Esophagus muscularis mucosa (tissue), 4 donors: ENCODE measurements around the gene ADORA1.

Source experiments
- EP300 ChIP-seq: sonication (generic); formaldehyde crosslinking; IDR thresholded peaks from one replicate; pipeline ENCODE4 v1.6.1; 2017; ENCODE audit warnings: antibody characterized with exemption
- POLR2A ChIP-seq: fragments of 450-650 bp; IDR thresholded peaks from one replicate; pipeline ENCODE4 v1.6.1; 2017; ENCODE audit warnings: antibody characterized with exemption, moderate library complexity, mild to moderate bottlenecking, low read depth
- POLR2AphosphoS5 ChIP-seq, 2 donors: sonication (generic); formaldehyde crosslinking; IDR thresholded peaks; one replicate each; pipeline ENCODE4 v1.6.1; 2017; ENCODE audit warnings: antibody characterized with exemption in 2 of 2
- TF ChIP-seq, protein P1 (sequence below), 3 experiments: fragments of 200-600 bp in 2 of 3; fragments of 450-650 bp in 1 of 3; sonication (generic) in 2 of 3; IDR thresholded peaks; one replicate each; pipeline ENCODE4 v1.5.1; 2017 to 2019; ENCODE audit warnings: antibody characterized with exemption in 3 of 3, mild to moderate bottlenecking in 2 of 3, moderate library complexity in 1 of 3

DNA sequence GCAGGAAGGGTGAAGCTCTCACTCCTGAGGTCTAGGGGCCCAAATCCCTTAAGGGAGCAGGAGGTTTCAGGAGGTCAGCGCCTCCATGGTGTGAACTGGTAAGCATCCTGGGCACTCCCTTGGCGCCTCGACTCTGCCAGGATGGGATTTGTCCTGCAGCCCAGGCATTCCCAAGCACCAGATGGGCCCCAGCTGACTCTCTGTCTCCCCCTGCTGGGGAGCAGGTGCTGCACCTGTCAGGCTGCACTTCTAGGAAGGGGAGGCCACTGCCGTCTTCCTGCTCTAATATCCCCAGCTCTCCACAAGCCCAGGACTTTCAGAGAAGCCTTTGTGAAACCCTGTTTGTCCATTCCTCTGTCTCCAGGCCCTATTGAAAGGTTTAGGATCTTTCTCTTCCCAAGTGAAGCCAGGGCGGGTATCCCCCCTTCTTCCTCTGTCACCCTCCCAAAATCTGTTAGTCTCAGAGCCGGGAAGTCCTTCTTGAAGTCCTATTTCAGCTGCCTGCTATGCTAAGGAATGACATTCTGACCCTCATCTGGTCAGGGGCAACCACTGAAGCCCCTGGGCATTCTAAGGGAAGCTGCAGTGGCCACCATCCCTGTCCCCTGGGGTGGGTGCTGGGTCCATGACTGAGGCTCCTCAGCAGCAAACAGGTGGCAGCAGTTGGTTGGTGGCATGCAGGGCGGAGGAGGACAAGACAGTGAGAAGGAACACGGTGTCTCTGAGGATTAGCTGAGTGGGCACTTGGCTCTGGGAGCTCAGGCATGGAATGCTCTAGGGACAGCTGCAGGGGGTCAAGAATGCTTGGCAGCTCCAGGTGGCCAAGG is 44.9 kb downstream of the ADORA1 start:
- TF ChIP-seq, protein P1, sequence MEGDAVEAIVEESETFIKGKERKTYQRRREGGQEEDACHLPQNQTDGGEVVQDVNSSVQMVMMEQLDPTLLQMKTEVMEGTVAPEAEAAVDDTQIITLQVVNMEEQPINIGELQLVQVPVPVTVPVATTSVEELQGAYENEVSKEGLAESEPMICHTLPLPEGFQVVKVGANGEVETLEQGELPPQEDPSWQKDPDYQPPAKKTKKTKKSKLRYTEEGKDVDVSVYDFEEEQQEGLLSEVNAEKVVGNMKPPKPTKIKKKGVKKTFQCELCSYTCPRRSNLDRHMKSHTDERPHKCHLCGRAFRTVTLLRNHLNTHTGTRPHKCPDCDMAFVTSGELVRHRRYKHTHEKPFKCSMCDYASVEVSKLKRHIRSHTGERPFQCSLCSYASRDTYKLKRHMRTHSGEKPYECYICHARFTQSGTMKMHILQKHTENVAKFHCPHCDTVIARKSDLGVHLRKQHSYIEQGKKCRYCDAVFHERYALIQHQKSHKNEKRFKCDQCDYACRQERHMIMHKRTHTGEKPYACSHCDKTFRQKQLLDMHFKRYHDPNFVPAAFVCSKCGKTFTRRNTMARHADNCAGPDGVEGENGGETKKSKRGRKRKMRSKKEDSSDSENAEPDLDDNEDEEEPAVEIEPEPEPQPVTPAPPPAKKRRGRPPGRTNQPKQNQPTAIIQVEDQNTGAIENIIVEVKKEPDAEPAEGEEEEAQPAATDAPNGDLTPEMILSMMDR (IDR thresholded peaks at IDR 0.05) = peak; percentile 77 to 84 (median 78)
- no peak for TF ChIP-seq POLR2A
- no peak for TF ChIP-seq POLR2AphosphoS5 (IDR thresholded peaks at IDR 0.05)
- TF ChIP-seq EP300 = no peak
